Liver (tissue), 9 donors: Measurements from ENCODE around the gene MEGF11. TPM values are rescaled to one million over a fixed set of nuclear protein-coding genes. Genes with fewer than 3 reads are reported as not detected.

Experiments used
- DNase-seq: peaks from one replicate; pipeline ENCODE4 v3.0.0-alpha.2; 2017; ENCODE audit warnings: low spot score
- H3K27ac ChIP-seq, 2 donors: one replicate each; pipeline ENCODE4 v1.7.0; 2013; ENCODE audit warnings: inconsistent platforms in 2 of 2, low read length in 2 of 2, control low read depth in 1 of 2, low read depth in 1 of 2, mild to moderate bottlenecking in 1 of 2
- H3K27me3 ChIP-seq, 4 donors: one replicate each; pipeline versions ENCODE4 v1.6.1 to v1.7.0; 2013; ENCODE audit warnings: low read length in 3 of 4, inconsistent platforms in 1 of 4, mild to moderate bottlenecking in 1 of 4, moderate library complexity in 1 of 4; ENCODE audit not compliant: control insufficient read depth in 4 of 4, insufficient read depth in 4 of 4
- H3K36me3 ChIP-seq, 4 donors: one replicate each; pipeline versions ENCODE4 v1.6.1 to v1.7.0; 2013; ENCODE audit warnings: low read length in 3 of 4, mild to moderate bottlenecking in 3 of 4, low read depth in 1 of 4, moderate library complexity in 1 of 4; ENCODE audit not compliant: control insufficient read depth in 4 of 4, insufficient read depth in 3 of 4
- H3K4me1 ChIP-seq, 4 donors: one replicate each; pipeline versions ENCODE4 v1.6.1 to v1.7.0; 2013; ENCODE audit warnings: low read length in 3 of 4, mild to moderate bottlenecking in 3 of 4, moderate library complexity in 1 of 4; ENCODE audit not compliant: control insufficient read depth in 4 of 4, insufficient read depth in 4 of 4
- H3K4me3 ChIP-seq, 3 donors: one replicate each; pipeline versions ENCODE4 v1.6.1 to v1.7.0; 2013; ENCODE audit warnings: low read length in 3 of 3, control low read depth in 1 of 3, low read depth in 1 of 3, mild to moderate bottlenecking in 1 of 3
- H3K9ac ChIP-seq, 2 donors: one replicate each; pipeline ENCODE4 v1.7.0; 2013; ENCODE audit warnings: low read length in 2 of 2, mild to moderate bottlenecking in 2 of 2, moderate library complexity in 2 of 2, control low read depth in 1 of 2, low read depth in 1 of 2
- H3K9me3 ChIP-seq, 4 donors: one replicate each; pipeline versions ENCODE4 v1.6.1 to v1.7.0; 2013; ENCODE audit warnings: low read length in 3 of 4; ENCODE audit not compliant: control insufficient read depth in 4 of 4
- EGR1 ChIP-seq, 2 donors: IDR thresholded peaks; 2 replicates each; pipeline ENCODE4 v1.6.1; 2016 to 2018; ENCODE audit warnings: antibody characterized with exemption in 2 of 2, low read depth in 2 of 2
- FOXA2 ChIP-seq: IDR thresholded peaks from 2 replicates; pipeline ENCODE4 v1.6.1; 2016; ENCODE audit warnings: antibody characterized with exemption
- HNF4A ChIP-seq, 2 donors: conservative IDR thresholded peaks; 2 replicates each; pipeline ENCODE4 v1.6.1; 2016; ENCODE audit warnings: antibody characterized with exemption in 2 of 2, mild to moderate bottlenecking in 2 of 2
- NR2F2 ChIP-seq: IDR thresholded peaks from 2 replicates; pipeline ENCODE4 v1.6.1; 2016; ENCODE audit warnings: antibody characterized with exemption
- RAD21 ChIP-seq, 2 donors: IDR thresholded peaks; 2 replicates each; pipeline ENCODE4 v1.6.1; 2016; ENCODE audit warnings: antibody characterized with exemption in 2 of 2, mild to moderate bottlenecking in 2 of 2
- RXRA ChIP-seq, 2 donors: IDR thresholded peaks; 2 replicates each; pipeline ENCODE4 v1.6.1; 2017 to 2018; ENCODE audit warnings: antibody characterized with exemption in 2 of 2, mild to moderate bottlenecking in 1 of 2
- SP1 ChIP-seq: IDR thresholded peaks from 2 replicates; pipeline ENCODE4 v1.6.1; 2018; ENCODE audit warnings: antibody characterized with exemption, mild to moderate bottlenecking
- TAF1 ChIP-seq: conservative IDR thresholded peaks from 2 replicates; pipeline ENCODE4 v1.6.1; 2016; ENCODE audit warnings: antibody characterized with exemption, mild to moderate bottlenecking
- YY1 ChIP-seq: IDR thresholded peaks from 2 replicates; pipeline ENCODE4 v1.6.1; 2016; ENCODE audit warnings: antibody characterized with exemption, mild to moderate bottlenecking
- WGBS: extraction: QIAGEN DNeasy Blood & Tissue Kit; methylation state at CpG from one replicate; pipeline ENCODE4 v1.1.7; 2013; 5-methylcytosine and 5-hydroxymethylcytosine counted together
- polyA plus RNA-seq, 2 donors: library from polyadenylated mRNA; stranded (reverse) in 1 of 2; unstranded in 1 of 2; fragments of 200-250 nt in 1 of 2; fragments of >200 nt in 1 of 2; fragmentation: Nextera tagmentation in 1 of 2; extraction: Ambion mirVana in 1 of 2; gene quantifications; one replicate each; pipeline versions ENCODE4 v1.2.1 to v1.2.3, GENCODE V29; 2013 to 2015
- total RNA-seq, 2 donors: library from RNA; depleted of rRNA; stranded (reverse); fragments of >200 nt; gene quantifications; one replicate each; pipeline ENCODE4 v1.2.3, GENCODE V29; 2014
- TF ChIP-seq, protein P1 (sequence below): fragments of 150-350 bp; IDR thresholded peaks from 2 replicates; pipeline ENCODE4 v1.5.1; 2017; ENCODE audit warnings: improper control_type of control experiment, low read depth, low read length; ENCODE audit not compliant: missing input control
- TF ChIP-seq, protein P2 (sequence below): IDR thresholded peaks from 2 replicates; pipeline ENCODE4 v1.6.1; 2016; ENCODE audit warnings: antibody characterized with exemption
- TF ChIP-seq, protein P3 (sequence below): IDR thresholded peaks from 2 replicates; pipeline ENCODE4 v1.6.1; 2016; ENCODE audit warnings: antibody characterized with exemption
- TF ChIP-seq, protein P4 (sequence below): IDR thresholded peaks from 2 replicates; pipeline ENCODE4 v1.6.1; 2016; ENCODE audit warnings: antibody characterized with exemption, mild to moderate bottlenecking
- TF ChIP-seq, protein P5 (sequence below): IDR thresholded peaks from 2 replicates; pipeline ENCODE4 v1.6.1; 2016; ENCODE audit warnings: antibody characterized with exemption
- donor health status: healthy.
- donor health status: healthy.
- donor health status: healthy.
- donor health status: healthy.
- donor health status: healthy.

Gene MEGF11
- total and polyA plus RNA-seq, 4 donors: under 0.01 to 0.51 (median 0.03) TPM; not detected in 1

DNA sequence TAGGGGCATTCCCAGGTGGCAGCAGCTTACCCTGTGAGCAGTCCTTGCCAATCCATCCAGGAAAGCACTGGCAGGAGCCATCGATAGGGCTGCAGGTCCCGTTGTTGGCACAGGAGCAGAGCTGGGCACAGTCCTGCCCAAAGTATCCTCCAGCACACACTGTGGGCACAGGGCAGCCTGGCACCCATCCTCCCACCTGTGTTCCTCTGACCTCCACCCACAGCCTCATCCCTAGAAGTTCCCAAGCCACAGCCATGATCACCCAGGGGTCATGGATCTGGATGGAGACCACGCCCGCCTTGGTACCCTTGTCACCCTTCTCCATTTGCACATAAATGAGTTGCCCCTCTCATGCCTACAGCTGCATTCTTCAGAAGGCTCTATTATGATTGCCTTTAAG, 335.6 kb downstream of the MEGF11 start:
- Histone ChIP-seq H3K4me1 (no peaks in the 10 kb centered on the region), H3K27ac (no peak overlapping the region), H3K9ac (no peak overlapping the region), H3K36me3 (no peaks in the 10 kb centered on the region), H3K27me3 (no peaks in the 10 kb centered on the region), H3K9me3 (no peaks in the 10 kb centered on the region), H3K4me3 (no peak overlapping the region)
- TF ChIP-seq, protein P1, sequence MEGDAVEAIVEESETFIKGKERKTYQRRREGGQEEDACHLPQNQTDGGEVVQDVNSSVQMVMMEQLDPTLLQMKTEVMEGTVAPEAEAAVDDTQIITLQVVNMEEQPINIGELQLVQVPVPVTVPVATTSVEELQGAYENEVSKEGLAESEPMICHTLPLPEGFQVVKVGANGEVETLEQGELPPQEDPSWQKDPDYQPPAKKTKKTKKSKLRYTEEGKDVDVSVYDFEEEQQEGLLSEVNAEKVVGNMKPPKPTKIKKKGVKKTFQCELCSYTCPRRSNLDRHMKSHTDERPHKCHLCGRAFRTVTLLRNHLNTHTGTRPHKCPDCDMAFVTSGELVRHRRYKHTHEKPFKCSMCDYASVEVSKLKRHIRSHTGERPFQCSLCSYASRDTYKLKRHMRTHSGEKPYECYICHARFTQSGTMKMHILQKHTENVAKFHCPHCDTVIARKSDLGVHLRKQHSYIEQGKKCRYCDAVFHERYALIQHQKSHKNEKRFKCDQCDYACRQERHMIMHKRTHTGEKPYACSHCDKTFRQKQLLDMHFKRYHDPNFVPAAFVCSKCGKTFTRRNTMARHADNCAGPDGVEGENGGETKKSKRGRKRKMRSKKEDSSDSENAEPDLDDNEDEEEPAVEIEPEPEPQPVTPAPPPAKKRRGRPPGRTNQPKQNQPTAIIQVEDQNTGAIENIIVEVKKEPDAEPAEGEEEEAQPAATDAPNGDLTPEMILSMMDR: no peak
- no peak for TF ChIP-seq YY1
- TF ChIP-seq, protein P2, sequence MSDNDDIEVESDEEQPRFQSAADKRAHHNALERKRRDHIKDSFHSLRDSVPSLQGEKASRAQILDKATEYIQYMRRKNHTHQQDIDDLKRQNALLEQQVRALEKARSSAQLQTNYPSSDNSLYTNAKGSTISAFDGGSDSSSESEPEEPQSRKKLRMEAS: no peak
- TF ChIP-seq NR2F2: no peak
- TF ChIP-seq, protein P3, sequence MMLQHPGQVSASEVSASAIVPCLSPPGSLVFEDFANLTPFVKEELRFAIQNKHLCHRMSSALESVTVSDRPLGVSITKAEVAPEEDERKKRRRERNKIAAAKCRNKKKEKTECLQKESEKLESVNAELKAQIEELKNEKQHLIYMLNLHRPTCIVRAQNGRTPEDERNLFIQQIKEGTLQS: no peak
- TF ChIP-seq EGR1 (IDR thresholded peaks at IDR 0.05; ENCODE audit: low read depth in 2 of 2): no peak
- TF ChIP-seq HNF4A (conservative IDR thresholded peaks at IDR 0.05): no peak
- TF ChIP-seq RAD21 (IDR thresholded peaks at IDR 0.05): no peak
- 98% methylated on average over 4 of the region's 4 CpGs for WGBS
- DNase-seq: no peak

DNA sequence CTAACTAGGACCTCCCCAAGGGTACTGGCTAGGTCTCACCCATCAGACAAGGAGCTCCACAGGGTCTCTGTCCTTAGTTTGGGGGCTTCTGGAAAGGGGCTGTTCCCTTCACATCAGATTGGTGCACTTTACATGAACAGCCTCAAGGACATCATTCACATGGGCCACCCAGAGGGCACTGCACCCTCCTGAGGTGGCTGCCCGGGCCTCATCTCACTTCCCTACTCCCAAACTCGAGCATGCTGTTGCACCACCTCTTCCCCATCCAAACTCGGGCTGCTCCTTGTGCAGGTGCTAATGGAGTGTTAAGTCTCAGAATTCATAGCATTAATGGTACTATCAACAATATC, 336.2 kb downstream of the MEGF11 start:
- H3K4me1 ChIP-seq: no peaks in the 10 kb centered on the region
- 78% methylated on average over 3 of the region's 3 CpGs for WGBS
- H3K9ac ChIP-seq: no peak overlapping the region
- H3K36me3 ChIP-seq: no peaks in the 10 kb centered on the region
- H3K27ac ChIP-seq: no peak overlapping the region
- TF ChIP-seq, protein P2: no peak
- TF ChIP-seq RAD21 (IDR thresholded peaks at IDR 0.05): no peak
- no peak for DNase-seq
- H3K4me3 ChIP-seq: no peak overlapping the region
- H3K27me3 ChIP-seq: no peaks in the 10 kb centered on the region
- no peaks in the 10 kb centered on the region for H3K9me3 ChIP-seq

DNA sequence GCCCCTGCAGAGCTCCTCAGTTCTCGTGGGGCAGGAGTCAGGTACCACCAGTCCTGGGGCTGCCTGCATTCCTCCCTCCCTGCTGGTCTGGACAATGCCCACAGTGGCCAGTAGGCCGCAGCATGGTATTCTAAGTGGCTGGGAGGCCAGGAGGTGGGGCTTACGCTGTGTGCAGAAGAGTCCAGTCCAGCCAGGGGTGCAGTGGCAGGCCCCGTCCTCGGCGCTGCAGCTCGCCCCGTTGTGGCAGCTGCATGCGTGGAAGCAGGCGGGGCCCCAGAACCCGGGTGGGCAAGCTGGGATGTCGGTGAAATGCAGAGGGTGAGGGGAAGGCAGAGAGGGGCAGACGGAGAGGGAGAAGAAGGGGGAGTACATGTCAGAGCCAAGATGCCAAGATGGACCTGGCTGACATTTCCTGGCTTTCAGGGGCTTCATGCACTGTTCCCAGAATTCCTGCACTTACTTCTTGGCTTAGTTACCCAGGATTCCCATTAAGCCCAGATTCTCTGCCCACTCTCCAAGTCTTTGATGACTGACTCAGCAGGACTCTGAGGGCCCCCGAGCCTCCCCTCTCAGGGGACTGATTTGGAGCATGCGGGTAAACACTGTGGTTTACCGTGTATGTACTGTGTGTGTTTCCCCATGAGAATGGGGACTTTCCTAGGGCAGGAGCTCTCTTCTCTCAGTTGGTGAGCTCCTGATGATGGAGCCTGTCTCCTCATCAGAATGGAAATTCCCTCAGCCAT, 336.7 kb downstream of the MEGF11 start:
- Histone ChIP-seq H3K4me1 (no peaks in the 10 kb centered on the region), H3K27ac (no peak overlapping the region)
- TF ChIP-seq, protein P2: no peak
- TF ChIP-seq TAF1: no peak
- TF ChIP-seq, protein P4, sequence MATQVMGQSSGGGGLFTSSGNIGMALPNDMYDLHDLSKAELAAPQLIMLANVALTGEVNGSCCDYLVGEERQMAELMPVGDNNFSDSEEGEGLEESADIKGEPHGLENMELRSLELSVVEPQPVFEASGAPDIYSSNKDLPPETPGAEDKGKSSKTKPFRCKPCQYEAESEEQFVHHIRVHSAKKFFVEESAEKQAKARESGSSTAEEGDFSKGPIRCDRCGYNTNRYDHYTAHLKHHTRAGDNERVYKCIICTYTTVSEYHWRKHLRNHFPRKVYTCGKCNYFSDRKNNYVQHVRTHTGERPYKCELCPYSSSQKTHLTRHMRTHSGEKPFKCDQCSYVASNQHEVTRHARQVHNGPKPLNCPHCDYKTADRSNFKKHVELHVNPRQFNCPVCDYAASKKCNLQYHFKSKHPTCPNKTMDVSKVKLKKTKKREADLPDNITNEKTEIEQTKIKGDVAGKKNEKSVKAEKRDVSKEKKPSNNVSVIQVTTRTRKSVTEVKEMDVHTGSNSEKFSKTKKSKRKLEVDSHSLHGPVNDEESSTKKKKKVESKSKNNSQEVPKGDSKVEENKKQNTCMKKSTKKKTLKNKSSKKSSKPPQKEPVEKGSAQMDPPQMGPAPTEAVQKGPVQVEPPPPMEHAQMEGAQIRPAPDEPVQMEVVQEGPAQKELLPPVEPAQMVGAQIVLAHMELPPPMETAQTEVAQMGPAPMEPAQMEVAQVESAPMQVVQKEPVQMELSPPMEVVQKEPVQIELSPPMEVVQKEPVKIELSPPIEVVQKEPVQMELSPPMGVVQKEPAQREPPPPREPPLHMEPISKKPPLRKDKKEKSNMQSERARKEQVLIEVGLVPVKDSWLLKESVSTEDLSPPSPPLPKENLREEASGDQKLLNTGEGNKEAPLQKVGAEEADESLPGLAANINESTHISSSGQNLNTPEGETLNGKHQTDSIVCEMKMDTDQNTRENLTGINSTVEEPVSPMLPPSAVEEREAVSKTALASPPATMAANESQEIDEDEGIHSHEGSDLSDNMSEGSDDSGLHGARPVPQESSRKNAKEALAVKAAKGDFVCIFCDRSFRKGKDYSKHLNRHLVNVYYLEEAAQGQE: no peak
- TF ChIP-seq RXRA (IDR thresholded peaks at IDR 0.05): no peak
- peak in 1 of 2 donors; percentile 32 for TF ChIP-seq HNF4A (conservative IDR thresholded peaks at IDR 0.05)
- no peak for TF ChIP-seq YY1
- no peak for TF ChIP-seq EGR1 (IDR thresholded peaks at IDR 0.05; ENCODE audit: low read depth in 2 of 2)
- TF ChIP-seq, protein P3: no peak
- TF ChIP-seq SP1: no peak
- TF ChIP-seq FOXA2: no peak
- TF ChIP-seq, protein P5, sequence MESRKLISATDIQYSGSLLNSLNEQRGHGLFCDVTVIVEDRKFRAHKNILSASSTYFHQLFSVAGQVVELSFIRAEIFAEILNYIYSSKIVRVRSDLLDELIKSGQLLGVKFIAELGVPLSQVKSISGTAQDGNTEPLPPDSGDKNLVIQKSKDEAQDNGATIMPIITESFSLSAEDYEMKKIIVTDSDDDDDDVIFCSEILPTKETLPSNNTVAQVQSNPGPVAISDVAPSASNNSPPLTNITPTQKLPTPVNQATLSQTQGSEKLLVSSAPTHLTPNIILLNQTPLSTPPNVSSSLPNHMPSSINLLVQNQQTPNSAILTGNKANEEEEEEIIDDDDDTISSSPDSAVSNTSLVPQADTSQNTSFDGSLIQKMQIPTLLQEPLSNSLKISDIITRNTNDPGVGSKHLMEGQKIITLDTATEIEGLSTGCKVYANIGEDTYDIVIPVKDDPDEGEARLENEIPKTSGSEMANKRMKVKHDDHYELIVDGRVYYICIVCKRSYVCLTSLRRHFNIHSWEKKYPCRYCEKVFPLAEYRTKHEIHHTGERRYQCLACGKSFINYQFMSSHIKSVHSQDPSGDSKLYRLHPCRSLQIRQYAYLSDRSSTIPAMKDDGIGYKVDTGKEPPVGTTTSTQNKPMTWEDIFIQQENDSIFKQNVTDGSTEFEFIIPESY: no peak
- TF ChIP-seq, protein P1: peak; percentile 45

More for the DNA sequence above, 336.7 kb downstream of the MEGF11 start:
- Histone ChIP-seq H3K4me3 (no peak overlapping the region), H3K9ac (no peak overlapping the region), H3K9me3 (no peaks in the 10 kb centered on the region), H3K36me3 (no peaks in the 10 kb centered on the region), H3K27me3 (no peaks in the 10 kb centered on the region)
- WGBS: 58% methylated on average over 16 of the region's 16 CpGs
- DNase-seq: peak; percentile 46
